ENCODE data around the gene GP1BA. TPM values are rescaled to one million over a fixed set of nuclear protein-coding genes. Genes with fewer than 3 reads are reported as not detected.

Gene GP1BA
- total and polyA plus RNA-seq, 2 of the 8 experiments (the other 6 are each of a cell fraction or from before 2014, with no cell fraction given): not detected

DNA sequence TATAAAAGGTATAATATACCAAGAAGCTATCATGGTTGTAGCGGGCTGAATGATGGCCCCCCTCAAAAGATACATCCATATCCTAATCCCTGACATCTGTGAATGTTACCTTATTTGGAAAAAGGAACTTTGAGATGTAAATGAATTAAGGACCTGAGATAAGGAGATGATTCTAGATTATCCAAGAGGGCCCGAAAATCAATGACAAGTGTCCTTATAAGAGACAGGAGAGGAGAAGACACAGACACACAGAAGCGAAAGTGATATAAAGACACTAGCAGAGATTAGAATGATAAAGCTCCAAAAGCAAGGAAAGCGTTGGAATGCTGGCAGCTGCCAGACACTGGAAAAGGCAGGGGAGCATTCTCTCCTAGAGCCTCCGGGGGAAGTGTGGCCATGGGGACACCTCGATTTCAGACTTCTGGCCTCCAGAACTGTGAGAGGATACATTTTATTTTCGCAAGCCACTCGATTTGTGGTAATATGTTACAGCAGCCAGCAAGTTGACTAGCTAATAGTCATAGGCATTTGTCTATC is 12.5 kb upstream of the GP1BA start (continued):
- TF ChIP-seq, protein P1, sequence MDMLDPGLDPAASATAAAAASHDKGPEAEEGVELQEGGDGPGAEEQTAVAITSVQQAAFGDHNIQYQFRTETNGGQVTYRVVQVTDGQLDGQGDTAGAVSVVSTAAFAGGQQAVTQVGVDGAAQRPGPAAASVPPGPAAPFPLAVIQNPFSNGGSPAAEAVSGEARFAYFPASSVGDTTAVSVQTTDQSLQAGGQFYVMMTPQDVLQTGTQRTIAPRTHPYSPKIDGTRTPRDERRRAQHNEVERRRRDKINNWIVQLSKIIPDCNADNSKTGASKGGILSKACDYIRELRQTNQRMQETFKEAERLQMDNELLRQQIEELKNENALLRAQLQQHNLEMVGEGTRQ (IDR thresholded peaks at IDR 0.05; ENCODE audit: low read length): no peak
- TF ChIP-seq CHD2 (IDR thresholded peaks at IDR 0.05; ENCODE audit: low read length): no peak
- TF ChIP-seq KDM1A (IDR thresholded peaks at IDR 0.05; ENCODE audit: borderline replicate concordance, low read length): no peak
- no peak for TF ChIP-seq GABPA (IDR thresholded peaks at IDR 0.05; ENCODE audit: borderline replicate concordance, insufficient read depth, low read length)
- TF ChIP-seq ATF2 (IDR thresholded peaks at IDR 0.05; ENCODE audit: low read length): no peak
- no peak for TF ChIP-seq RBBP5 (IDR thresholded peaks at IDR 0.05; ENCODE audit: borderline replicate concordance, low read depth, low read length)
- no peak for TF ChIP-seq FOSL1 (IDR thresholded peaks at IDR 0.05; ENCODE audit: insufficient read depth, low read depth, low read length)
- no peak for TF ChIP-seq BRCA1 (IDR thresholded peaks at IDR 0.05; ENCODE audit: low read depth, low read length)
